Hepatocyte (in vitro differentiated cells): ENCODE measurements around the gene GABBR2. TPM values are rescaled to one million over a fixed set of nuclear protein-coding genes. Genes with fewer than 3 reads are reported as not detected.
A peak's percentile ranks its signal among the peaks of the same experiment; 100 is the strongest.

ENCODE experiments used
- DNase-seq: peaks from one replicate; pipeline ENCODE4 v3.0.0-alpha.2; 2016; ENCODE audit warnings: low spot score
- H2AFZ ChIP-seq: fragments of 200-600 bp; sonication (generic); 2 replicates; pipeline ENCODE4 v1.6.0; 2016; ENCODE audit warnings: antibody characterized with exemption, mild to moderate bottlenecking
- H3K27ac ChIP-seq: fragments of 200-600 bp; sonication (generic); 2 replicates; pipeline ENCODE4 v1.5.1; 2016; ENCODE audit warnings: mild to moderate bottlenecking
- H3K27me3 ChIP-seq: fragments of 200-600 bp; sonication (generic); 2 replicates; pipeline ENCODE4 v1.6.1; 2016
- H3K36me3 ChIP-seq: fragments of 200-600 bp; sonication (generic); replicated peaks from 2 replicates; pipeline ENCODE4 v1.5.1; 2016; ENCODE audit warnings: low read depth; ENCODE audit not compliant: insufficient read depth
- H3K4me1 ChIP-seq: fragments of 200-600 bp; sonication (generic); 2 replicates; pipeline ENCODE4 v1.5.1; 2016; ENCODE audit warnings: mild to moderate bottlenecking, moderate library complexity; ENCODE audit not compliant: insufficient read depth
- H3K4me2 ChIP-seq: fragments of 200-600 bp; sonication (generic); 2 replicates; pipeline ENCODE4 v1.6.0; 2016
- H3K4me3 ChIP-seq: fragments of 200-600 bp; sonication (generic); 2 replicates; pipeline ENCODE4 v1.5.1; 2016; ENCODE audit warnings: mild to moderate bottlenecking
- H3K79me2 ChIP-seq: fragments of 200-600 bp; sonication (generic); 2 replicates; pipeline ENCODE4 v1.6.0; 2017; ENCODE audit warnings: mild to moderate bottlenecking
- H3K9me2 ChIP-seq: fragments of 200-600 bp; sonication (generic); replicated peaks from 2 replicates; pipeline ENCODE4 v1.6.0; 2017; ENCODE audit warnings: mild to moderate bottlenecking; ENCODE audit not compliant: insufficient read depth
- H3K9me3 ChIP-seq: fragments of 200-600 bp; sonication (generic); 2 replicates; pipeline ENCODE4 v1.5.1; 2016; ENCODE audit warnings: low read depth, mild to moderate bottlenecking
- H4K20me1 ChIP-seq: fragments of 200-600 bp; sonication (generic); 2 replicates; pipeline ENCODE4 v1.6.0; 2016; ENCODE audit warnings: mild to moderate bottlenecking; ENCODE audit not compliant: insufficient read depth, poor library complexity, severe bottlenecking
- CTCF ChIP-seq: fragments of 200-600 bp; sonication (generic); IDR thresholded peaks from 2 replicates; pipeline ENCODE4 v1.5.1; 2016; ENCODE audit warnings: antibody characterized with exemption, mild to moderate bottlenecking; ENCODE audit not compliant: poor library complexity
- EZH2 ChIP-seq: fragments of 200-600 bp; sonication (generic); IDR thresholded peaks from 2 replicates; pipeline ENCODE4 v1.6.1; 2016; ENCODE audit warnings: antibody characterized with exemption, mild to moderate bottlenecking, borderline replicate concordance
- EZH2phosphoT487 ChIP-seq: fragments of 200-600 bp; sonication (generic); IDR thresholded peaks from one replicate; pipeline ENCODE4 v1.6.1; 2018; ENCODE audit warnings: antibody characterized with exemption, mild to moderate bottlenecking, low read depth, moderate library complexity; ENCODE audit not compliant: unreplicated experiment, severe bottlenecking
- WGBS: methylation state at CpG from one replicate; pipeline ENCODE4 v1.1.6; 2016; ENCODE audit warnings: low lambda C conversion rate; ENCODE audit errors: missing lambda C conversion rate; 5-methylcytosine and 5-hydroxymethylcytosine counted together
- polyA plus RNA-seq: library from polyadenylated mRNA; unstranded; fragments of >200 nt; fragmentation: Nextera tagmentation; extraction: Ambion mirVana; gene quantifications from 2 replicates; pipeline ENCODE4 v1.2.1, GENCODE V29; 2016
- total RNA-seq: library from RNA; depleted of rRNA; stranded (reverse); fragments of >200 nt; gene quantifications from 2 replicates; pipeline ENCODE4 v1.2.3, GENCODE V29; 2014

GABBR2 gene
- total and polyA plus RNA-seq, 2 experiments from 2014 or later, result 0.20 to 0.28 TPM

GRCh38 chr9:98491828-98492227, 216.9 kb downstream of the GABBR2 start:
- no peak overlapping the region for H3K27ac ChIP-seq
- WGBS, result 45% methylated on average over 3 of the region's 3 CpGs
- no peaks in the 10 kb centered on the region for H4K20me1 ChIP-seq
- H3K9me2 ChIP-seq, result no peaks in the 10 kb centered on the region
- peak; percentile 30 for DNase-seq
- no peaks in the 10 kb centered on the region for H3K36me3 ChIP-seq
- no peak overlapping the region for H3K4me2 ChIP-seq
- H2AFZ ChIP-seq, result no peak overlapping the region
- no peak overlapping the region for H3K4me3 ChIP-seq
- H3K79me2 ChIP-seq, result no peaks in the 10 kb centered on the region
- no peaks in the 10 kb centered on the region for H3K9me3 ChIP-seq
- TF ChIP-seq CTCF (no peak), EZH2 (no peak), EZH2phosphoT487 (no peak)
- H3K4me1 ChIP-seq, result peaks cover 5% of the 10 kb centered on the region
- no peaks in the 10 kb centered on the region for H3K27me3 ChIP-seq

- no peak overlapping the region for H2AFZ ChIP-seq
- no peaks in the 10 kb centered on the region for H3K27me3 ChIP-seq
- WGBS, result 59% methylated on average over 3 of the region's 3 CpGs
- no peak overlapping the region for H3K4me3 ChIP-seq
- no peak overlapping the region for H3K4me2 ChIP-seq
- TF ChIP-seq EZH2phosphoT487 (no peak), CTCF (no peak), EZH2 (no peak)
- no peaks in the 10 kb centered on the region for H3K36me3 ChIP-seq
- no peaks in the 10 kb centered on the region for H3K79me2 ChIP-seq
- no peaks in the 10 kb centered on the region for H4K20me1 ChIP-seq
- no peaks in the 10 kb centered on the region for H3K9me3 ChIP-seq
- H3K9me2 ChIP-seq, result no peaks in the 10 kb centered on the region
- H3K4me1 ChIP-seq, result peaks cover 5% of the 10 kb centered on the region
- DNase-seq, result no peak
- H3K27ac ChIP-seq, result peak overlapping the region; percentile 16
Observed at GRCh38 chr9:98491231-98491651, 217.5 kb downstream of the GABBR2 start.

- WGBS, result 62% methylated on average over 8 of the region's 8 CpGs
- peak; percentile 40 for DNase-seq
- Histone ChIP-seq H3K4me3 (no peak overlapping the region), H3K9me3 (no peaks in the 10 kb centered on the region), H4K20me1 (no peaks in the 10 kb centered on the region), H3K79me2 (no peaks in the 10 kb centered on the region), H3K9me2 (no peaks in the 10 kb centered on the region), H3K4me1 (peaks cover 5% of the 10 kb centered on the region), H2AFZ (no peak overlapping the region), H3K27me3 (no peaks in the 10 kb centered on the region), H3K27ac (no peak overlapping the region), H3K36me3 (no peaks in the 10 kb centered on the region), H3K4me2 (no peak overlapping the region)
- TF ChIP-seq EZH2, result no peak
- TF ChIP-seq CTCF, result no peak
- TF ChIP-seq EZH2phosphoT487, result no peak
Observed at GRCh38 chr9:98488571-98489312, 220.0 kb downstream of the GABBR2 start.
